HepG2 (cell line): Measurements from ENCODE around the gene CHST13. TPM values are rescaled to one million over a fixed set of nuclear protein-coding genes. Genes with fewer than 3 reads are reported as not detected.

Experiments used
- ESRRA ChIP-seq: sonication (generic); formaldehyde crosslinking; IDR thresholded peaks from 2 replicates; pipeline ENCODE4 v1.5.1; 2020; ENCODE audit warnings: mild to moderate bottlenecking, low read depth, missing genetic modification reagents
- KAT7 ChIP-seq: IDR thresholded peaks from 2 replicates; pipeline ENCODE4 v1.6.1; 2018; ENCODE audit warnings: borderline replicate concordance, missing compliant biosample characterization
- KDM2A ChIP-seq: sonication (generic); formaldehyde crosslinking; IDR thresholded peaks from 2 replicates; pipeline ENCODE4 v1.4.0; 2020; ENCODE audit warnings: low read depth, missing genetic modification reagents, borderline replicate concordance
- YEATS4 ChIP-seq: sonication (generic); formaldehyde crosslinking; IDR thresholded peaks from 2 replicates; pipeline ENCODE4 v1.4.0; 2020; ENCODE audit warnings: missing genetic modification reagents, borderline replicate concordance
- ZBTB20 ChIP-seq: sonication (generic); formaldehyde crosslinking; IDR thresholded peaks from 2 replicates; pipeline ENCODE4 v1.8.1; 2023; ENCODE audit warnings: missing genetic modification reagents, low read depth, mild to moderate bottlenecking, borderline replicate concordance
- ZC3H13 ChIP-seq: sonication (generic); formaldehyde crosslinking; IDR thresholded peaks from 2 replicates; pipeline ENCODE4 v1.8.1; 2023; ENCODE audit warnings: mild to moderate bottlenecking, missing genetic modification reagents, moderate library complexity
- ZHX1 ChIP-seq: sonication (generic); formaldehyde crosslinking; IDR thresholded peaks from 2 replicates; pipeline ENCODE4 v1.8.1; 2022; ENCODE audit warnings: low read depth, mild to moderate bottlenecking, missing genetic modification reagents
- ZHX2 ChIP-seq, 2 experiments: sonication (generic) in 1 of 2; formaldehyde crosslinking in 1 of 2; IDR thresholded peaks; 2 replicates each; pipeline versions ENCODE4 v1.6.1 to v1.9.0; 2014 to 2022; ENCODE audit warnings: antibody characterized with exemption in 1 of 2, borderline replicate concordance in 1 of 2, inconsistent platforms in 1 of 2, low read depth in 1 of 2, missing genetic modification reagents in 1 of 2
- ZMYM4 ChIP-seq: sonication (generic); formaldehyde crosslinking; IDR thresholded peaks from 2 replicates; pipeline ENCODE4 v1.8.1; 2023; ENCODE audit warnings: mild to moderate bottlenecking, missing genetic modification reagents
- ZNF225 ChIP-seq: sonication (generic); formaldehyde crosslinking; IDR thresholded peaks from 2 replicates; pipeline ENCODE4 v1.4.0; 2020; ENCODE audit warnings: mild to moderate bottlenecking, missing genetic modification reagents
- ZNF276 ChIP-seq: sonication (generic); formaldehyde crosslinking; IDR thresholded peaks from 2 replicates; pipeline ENCODE4 v1.4.0; 2020; ENCODE audit warnings: mild to moderate bottlenecking, low read depth, missing genetic modification reagents
- ZNF44 ChIP-seq: sonication (generic); formaldehyde crosslinking; IDR thresholded peaks from 2 replicates; pipeline ENCODE4 v1.5.1; 2020; ENCODE audit warnings: mild to moderate bottlenecking, missing genetic modification reagents
- ZNF607 ChIP-seq: sonication (generic); formaldehyde crosslinking; IDR thresholded peaks from 2 replicates; pipeline ENCODE4 v1.5.1; 2020; ENCODE audit warnings: missing genetic modification reagents, mild to moderate bottlenecking, borderline replicate concordance
- ZNF703 ChIP-seq: sonication (generic); formaldehyde crosslinking; IDR thresholded peaks from 2 replicates; pipeline ENCODE4 v1.5.1; 2020; ENCODE audit warnings: missing genetic modification reagents, mild to moderate bottlenecking, moderate library complexity, borderline replicate concordance
- polyA plus RNA-seq, 8 experiments: library from polyadenylated mRNA; depleted of rRNA in 3 of 8; stranded (reverse) in 7 of 8; unstranded in 1 of 8; fragments of >200 nt; fragmentation: Illumina TruSeq in 4 of 8; extraction: Trizol in 4 of 8; gene quantifications; 2 replicates each; pipeline versions ENCODE4 v1.2.1 to v1.2.3, GENCODE V29; 2011 to 2016; ENCODE audit warnings: low read depth in 4 of 8, missing spikeins in 1 of 8, mixed read lengths in 1 of 8; ENCODE audit not compliant: insufficient read depth in 1 of 8
- total RNA-seq, 5 experiments: library from RNA; depleted of rRNA; stranded (reverse); fragments of >200 nt; fragmentation: Illumina TruSeq; extraction: Trizol; gene quantifications; 2 replicates each; pipeline ENCODE4 v1.2.3, GENCODE V29; 2016; ENCODE audit warnings: low read depth in 1 of 5
- TF ChIP-seq, protein P1 (sequence below): sonication (generic); formaldehyde crosslinking; IDR thresholded peaks from 2 replicates; pipeline ENCODE4 v1.8.0; 2022; ENCODE audit warnings: missing genetic modification reagents, mild to moderate bottlenecking, borderline replicate concordance

The CHST13 gene
- total and polyA plus RNA-seq, 2 of the 13 experiments (the other 11 are each of a cell fraction or from before 2014, with no cell fraction given), result 32.0 to 43.1 TPM

DNA sequence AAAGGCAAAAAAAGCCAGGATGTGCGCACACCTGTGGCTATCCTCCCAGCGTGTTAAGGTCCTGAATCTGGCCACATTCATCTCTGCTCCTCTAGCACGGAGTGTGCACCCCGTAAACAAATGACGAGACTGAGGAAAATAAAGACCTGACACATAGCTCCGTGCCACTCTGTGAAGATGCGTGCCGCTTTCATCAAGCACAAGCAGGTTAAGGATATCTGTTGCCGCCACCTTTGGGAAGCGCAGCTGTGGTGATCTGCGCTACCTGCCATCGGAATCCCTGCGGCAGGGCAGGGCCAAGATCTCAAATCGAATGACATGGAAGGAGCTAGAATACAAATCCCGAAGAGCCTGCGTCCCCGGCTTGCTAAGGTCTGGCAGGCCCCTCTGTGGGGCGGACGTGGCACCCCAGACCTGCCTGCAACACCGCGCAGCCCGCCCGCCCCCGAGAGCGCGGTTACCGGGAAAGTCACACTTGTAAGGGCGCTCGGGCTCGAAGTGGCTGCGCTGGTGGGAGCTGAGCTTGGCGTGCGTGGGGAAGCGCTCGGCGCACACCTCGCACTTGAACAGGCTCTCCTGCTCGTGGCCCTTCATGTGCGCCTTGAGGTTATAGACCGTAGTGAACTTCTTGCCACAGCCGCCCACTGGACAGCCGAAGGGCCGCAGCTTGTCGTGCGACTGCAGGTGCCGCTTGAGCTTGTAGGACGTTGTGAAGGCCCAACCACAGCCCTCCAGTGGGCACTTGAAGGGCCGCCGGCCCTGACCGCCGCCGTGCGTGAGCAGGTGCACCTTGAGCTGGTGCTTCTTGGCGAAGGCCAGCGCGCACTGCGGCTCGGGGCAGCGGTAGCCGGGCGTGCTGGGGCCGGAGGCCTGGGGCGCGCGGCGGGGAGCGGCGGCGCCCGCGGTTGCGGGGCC is 49.2 kb upstream of the CHST13 start (continued):
- no peak for TF ChIP-seq ZHX1 (CRISPR knock-in tag)
- no peak for TF ChIP-seq ZBTB20
- peak; percentile 72; the same call in 1 of the 2 replicates for TF ChIP-seq KAT7 (CRISPR knock-in tag)
- TF ChIP-seq KDM2A, result peak; percentile 55
- TF ChIP-seq ZNF607, result no peak
- peak; percentile 52; the same call in 1 of the 2 replicates for TF ChIP-seq YEATS4 (CRISPR knock-in tag)
- TF ChIP-seq ZNF44 (CRISPR knock-in tag), result no peak
- peak; percentile 71; the same call in 1 of the 2 replicates for TF ChIP-seq ZNF225 (CRISPR knock-in tag)
- TF ChIP-seq ZNF703, result no peak
- TF ChIP-seq ZHX2 (IDR thresholded peaks at IDR 0.05; ENCODE audit: low read depth), result no peak
- no peak for TF ChIP-seq ZHX2 (CRISPR knock-in tag; IDR thresholded peaks at IDR 0.05; ENCODE audit: borderline replicate concordance)
- TF ChIP-seq, protein P1, sequence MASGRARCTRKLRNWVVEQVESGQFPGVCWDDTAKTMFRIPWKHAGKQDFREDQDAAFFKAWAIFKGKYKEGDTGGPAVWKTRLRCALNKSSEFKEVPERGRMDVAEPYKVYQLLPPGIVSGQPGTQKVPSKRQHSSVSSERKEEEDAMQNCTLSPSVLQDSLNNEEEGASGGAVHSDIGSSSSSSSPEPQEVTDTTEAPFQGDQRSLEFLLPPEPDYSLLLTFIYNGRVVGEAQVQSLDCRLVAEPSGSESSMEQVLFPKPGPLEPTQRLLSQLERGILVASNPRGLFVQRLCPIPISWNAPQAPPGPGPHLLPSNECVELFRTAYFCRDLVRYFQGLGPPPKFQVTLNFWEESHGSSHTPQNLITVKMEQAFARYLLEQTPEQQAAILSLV (CRISPR knock-in tag), result 0 out of 2 replicates have a peak, but pooled peaks have one; percentile 34
- no peak for TF ChIP-seq ESRRA
- TF ChIP-seq ZC3H13 (CRISPR knock-in tag), result peak; percentile 77; the same call in 1 of the 2 replicates
- TF ChIP-seq ZNF276, result no peak
- 0 out of 2 replicates have a peak, but pooled peaks have one; percentile 44 for TF ChIP-seq ZMYM4
